Right forelimb (tissue), 1 donor: Measurements from ENCODE around the gene FCSK.

Experiments
- DNase-seq: peaks from one replicate; pipeline ENCODE4 v3.0.0-alpha.2; 2018

The FCSK gene

GRCh38 chr16:70457446-70458166 is 3.2 kb downstream of the FCSK start:
- DNase-seq = no peak

- no peak for DNase-seq
These were observed 6.4 kb downstream of the FCSK start for GRCh38 chr16:70460737-70461261.

GRCh38 chr16:70463235-70463634 is 8.8 kb downstream of the FCSK start:
- DNase-seq = no peak

- no peak for DNase-seq
These were observed 11.8 kb downstream of the FCSK start for GRCh38 chr16:70465999-70466804.

GRCh38 chr16:70466805-70467076 is 12.3 kb downstream of the FCSK start:
- DNase-seq = no peak

GRCh38 chr16:70467113-70467512 is 12.7 kb downstream of the FCSK start:
- no peak for DNase-seq

GRCh38 chr16:70467608-70468007 is 13.2 kb downstream of the FCSK start:
- DNase-seq = no peak

GRCh38 chr16:70468776-70469525 is 14.6 kb downstream of the FCSK start:
- no peak for DNase-seq

GRCh38 chr16:70470141-70470926 is 15.9 kb downstream of the FCSK start:
- DNase-seq = no peak

- DNase-seq = no peak
These were observed 16.5 kb downstream of the FCSK start for GRCh38 chr16:70470927-70471341.

GRCh38 chr16:70472786-70473433 is 18.5 kb downstream of the FCSK start:
- no peak for DNase-seq

- no peak for DNase-seq
These were observed 19.3 kb downstream of the FCSK start for GRCh38 chr16:70473446-70474319.

- no peak for DNase-seq
These were observed 20.1 kb downstream of the FCSK start for GRCh38 chr16:70474320-70475053.

- no peak for DNase-seq
These were observed 20.9 kb downstream of the FCSK start for GRCh38 chr16:70475054-70475871.

GRCh38 chr16:70476272-70477020 is 22.1 kb downstream of the FCSK start:
- DNase-seq = no peak

- DNase-seq = no peak
These were observed 23.8 kb downstream of the FCSK start for GRCh38 chr16:70478169-70478568.

- no peak for DNase-seq
These were observed 24.5 kb downstream of the FCSK start for GRCh38 chr16:70478912-70479341.
